SK-N-SH treated with all-trans-retinoic acid at 6 μM for 48 hours (cell line): ENCODE data around the gene NXN.
"Not testable (repeated sequence)": the region's sequence is repeated elsewhere in the genome, so short reads cannot be mapped to it uniquely, and the experiment has no call there.

Experiments
- ATAC-seq: fragments of 200-7000 bp; cut with Tn5 transposase; 3 replicates; pipeline ENCODE4 v1.9.1; 2020; ENCODE audit warnings: mild to moderate bottlenecking, moderate library complexity
- ARNTL ChIP-seq: fragments of 450-650 bp; formaldehyde crosslinking; IDR thresholded peaks from 2 replicates; pipeline ENCODE4 v1.5.0; 2020; ENCODE audit warnings: low read depth, mild to moderate bottlenecking, moderate library complexity, borderline replicate concordance
- BACH2 ChIP-seq: fragments of 250-450 bp; sonication (Bioruptor Pico); IDR thresholded peaks from 2 replicates; pipeline ENCODE4 v1.9.0; 2021; ENCODE audit warnings: mild to moderate bottlenecking, borderline replicate concordance
- CSDC2 ChIP-seq: fragments of 250-450 bp; sonication (Bioruptor Pico); IDR thresholded peaks from 2 replicates; pipeline ENCODE4 v1.5.0; 2020; ENCODE audit warnings: mild to moderate bottlenecking, moderate library complexity
- GLIS3 ChIP-seq: fragments of 250-450 bp; sonication (Bioruptor Pico); IDR thresholded peaks from 2 replicates; pipeline ENCODE4 v1.5.0; 2020; ENCODE audit warnings: mild to moderate bottlenecking, moderate library complexity
- ISL1 ChIP-seq: fragments of 250-450 bp; sonication (Bioruptor Pico); IDR thresholded peaks from 2 replicates; pipeline ENCODE4 v2.1.2; 2022; ENCODE audit warnings: mild to moderate bottlenecking, moderate library complexity
- OSR1 ChIP-seq: fragments of 250-450 bp; sonication (Bioruptor Pico); IDR thresholded peaks from 2 replicates; pipeline ENCODE4 v1.8.0; 2022; ENCODE audit warnings: moderate library complexity, mild to moderate bottlenecking, inconsistent platforms
- PPARA ChIP-seq: fragments of 250-450 bp; sonication (Bioruptor Pico); IDR thresholded peaks from 2 replicates; pipeline ENCODE4 v1.5.0; 2020; ENCODE audit warnings: mild to moderate bottlenecking, borderline replicate concordance
- RARB ChIP-seq: fragments of 250-450 bp; sonication (Bioruptor Pico); IDR thresholded peaks from 2 replicates; pipeline ENCODE4 v1.8.0; 2021; ENCODE audit warnings: mild to moderate bottlenecking, moderate library complexity
- TCF4 ChIP-seq: fragments of 250-450 bp; sonication (Bioruptor Pico); IDR thresholded peaks from 2 replicates; pipeline ENCODE4 v1.8.0; 2021; ENCODE audit warnings: mild to moderate bottlenecking, moderate library complexity, borderline replicate concordance
- TOX ChIP-seq: fragments of 250-450 bp; sonication (Bioruptor Pico); IDR thresholded peaks from 2 replicates; pipeline ENCODE4 v1.8.0; 2021; ENCODE audit warnings: mild to moderate bottlenecking, moderate library complexity, borderline replicate concordance
- ZC3H10 ChIP-seq: fragments of 250-450 bp; sonication (Bioruptor Pico); IDR thresholded peaks from 2 replicates; pipeline ENCODE4 v1.5.1; 2021; ENCODE audit warnings: mild to moderate bottlenecking, moderate library complexity
- ZFP3 ChIP-seq: fragments of 250-450 bp; sonication (Bioruptor Pico); IDR thresholded peaks from 2 replicates; pipeline ENCODE4 v1.5.0; 2020; ENCODE audit warnings: mild to moderate bottlenecking, moderate library complexity
- ZNF70 ChIP-seq: fragments of 450-650 bp; formaldehyde crosslinking; IDR thresholded peaks from 2 replicates; pipeline ENCODE4 v1.5.0; 2020; ENCODE audit warnings: mild to moderate bottlenecking, moderate library complexity
- ZNF8 ChIP-seq: fragments of 450-650 bp; formaldehyde crosslinking; IDR thresholded peaks from 2 replicates; pipeline ENCODE4 v1.5.0; 2020; ENCODE audit warnings: mild to moderate bottlenecking, moderate library complexity
- TF ChIP-seq, protein P1 (sequence below): fragments of 250-450 bp; sonication (Bioruptor Pico); IDR thresholded peaks from 2 replicates; pipeline ENCODE4 v1.8.0; 2021; ENCODE audit warnings: low read depth, mild to moderate bottlenecking, moderate library complexity, borderline replicate concordance
- TF ChIP-seq, protein P2 (sequence below): fragments of 250-450 bp; sonication (Bioruptor Pico); IDR thresholded peaks from 2 replicates; pipeline ENCODE4 v1.5.1; 2021; ENCODE audit warnings: mild to moderate bottlenecking, moderate library complexity
- TF ChIP-seq, protein P3 (sequence below): fragments of 250-450 bp; sonication (Bioruptor Pico); IDR thresholded peaks from 2 replicates; pipeline ENCODE4 v1.8.0; 2020; ENCODE audit warnings: mild to moderate bottlenecking, moderate library complexity, borderline replicate concordance
- TF ChIP-seq, protein P4 (sequence below): fragments of 250-450 bp; sonication (Bioruptor Pico); IDR thresholded peaks from 2 replicates; pipeline ENCODE4 v1.5.1; 2020; ENCODE audit warnings: low read depth, mild to moderate bottlenecking, moderate library complexity
- TF ChIP-seq, protein P5 (sequence below): fragments of 250-450 bp; sonication (Bioruptor Pico); IDR thresholded peaks from 2 replicates; pipeline ENCODE4 v1.5.0; 2020; ENCODE audit warnings: mild to moderate bottlenecking, moderate library complexity

NXN gene

DNA sequence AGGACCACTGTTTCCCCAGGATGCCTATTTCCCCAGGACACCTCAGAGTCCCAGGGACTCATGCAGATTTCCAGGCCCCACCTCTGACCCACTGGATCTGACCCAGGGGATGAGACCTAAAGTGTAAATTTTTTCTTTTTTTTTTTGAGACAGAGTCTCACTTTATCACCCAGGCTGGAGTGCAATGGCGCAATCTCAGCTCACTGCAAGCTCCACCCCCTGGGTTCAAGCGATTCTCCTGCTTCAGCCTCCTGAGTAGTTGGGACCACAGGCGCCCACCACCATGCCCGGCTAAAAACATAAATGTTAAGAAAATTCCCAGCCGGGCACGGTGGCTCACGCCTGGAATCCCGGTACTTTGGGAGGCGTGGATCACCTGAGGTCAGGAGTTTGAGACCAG is 126.7 kb downstream of the NXN start:
- not testable (repeated sequence) for ATAC-seq

DNA sequence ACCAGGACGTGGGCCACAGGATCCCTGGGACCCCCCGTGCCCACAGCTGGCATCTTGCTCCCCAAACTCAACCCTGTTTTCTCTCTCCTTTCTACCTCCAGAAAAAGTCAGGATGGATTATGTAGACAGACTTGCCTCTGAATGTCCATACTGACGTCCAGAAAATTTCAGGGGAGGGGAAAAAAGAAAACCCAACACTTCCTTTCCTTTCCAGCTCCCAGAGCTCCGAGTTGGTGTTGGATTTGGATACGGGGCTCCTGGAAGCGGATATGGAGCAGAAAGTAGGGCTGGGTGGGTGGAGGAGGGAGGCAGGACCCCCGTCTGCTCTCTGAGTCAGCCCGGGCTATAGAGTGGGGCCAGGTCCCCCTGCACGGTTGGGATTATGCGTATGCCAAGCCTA is 127.2 kb downstream of the NXN start:
- TF ChIP-seq, protein P1, sequence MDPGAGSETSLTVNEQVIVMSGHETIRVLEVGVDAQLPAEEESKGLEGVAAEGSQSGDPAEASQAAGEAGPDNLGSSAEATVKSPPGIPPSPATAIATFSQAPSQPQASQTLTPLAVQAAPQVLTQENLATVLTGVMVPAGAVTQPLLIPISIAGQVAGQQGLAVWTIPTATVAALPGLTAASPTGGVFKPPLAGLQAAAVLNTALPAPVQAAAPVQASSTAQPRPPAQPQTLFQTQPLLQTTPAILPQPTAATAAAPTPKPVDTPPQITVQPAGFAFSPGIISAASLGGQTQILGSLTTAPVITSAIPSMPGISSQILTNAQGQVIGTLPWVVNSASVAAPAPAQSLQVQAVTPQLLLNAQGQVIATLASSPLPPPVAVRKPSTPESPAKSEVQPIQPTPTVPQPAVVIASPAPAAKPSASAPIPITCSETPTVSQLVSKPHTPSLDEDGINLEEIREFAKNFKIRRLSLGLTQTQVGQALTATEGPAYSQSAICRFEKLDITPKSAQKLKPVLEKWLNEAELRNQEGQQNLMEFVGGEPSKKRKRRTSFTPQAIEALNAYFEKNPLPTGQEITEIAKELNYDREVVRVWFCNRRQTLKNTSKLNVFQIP (CRISPR knock-in tag), result no peak
- TF ChIP-seq TOX (CRISPR knock-in tag) (no peak), BACH2 (no peak), PPARA (CRISPR knock-in tag) (no peak), ZNF70 (CRISPR knock-in tag) (no peak), OSR1 (CRISPR knock-in tag) (no peak), ZC3H10 (no peak), ARNTL (CRISPR knock-in tag) (no peak), ZNF8 (CRISPR knock-in tag) (no peak), CSDC2 (CRISPR knock-in tag) (no peak), ZFP3 (CRISPR knock-in tag) (no peak)
- TF ChIP-seq, protein P2, sequence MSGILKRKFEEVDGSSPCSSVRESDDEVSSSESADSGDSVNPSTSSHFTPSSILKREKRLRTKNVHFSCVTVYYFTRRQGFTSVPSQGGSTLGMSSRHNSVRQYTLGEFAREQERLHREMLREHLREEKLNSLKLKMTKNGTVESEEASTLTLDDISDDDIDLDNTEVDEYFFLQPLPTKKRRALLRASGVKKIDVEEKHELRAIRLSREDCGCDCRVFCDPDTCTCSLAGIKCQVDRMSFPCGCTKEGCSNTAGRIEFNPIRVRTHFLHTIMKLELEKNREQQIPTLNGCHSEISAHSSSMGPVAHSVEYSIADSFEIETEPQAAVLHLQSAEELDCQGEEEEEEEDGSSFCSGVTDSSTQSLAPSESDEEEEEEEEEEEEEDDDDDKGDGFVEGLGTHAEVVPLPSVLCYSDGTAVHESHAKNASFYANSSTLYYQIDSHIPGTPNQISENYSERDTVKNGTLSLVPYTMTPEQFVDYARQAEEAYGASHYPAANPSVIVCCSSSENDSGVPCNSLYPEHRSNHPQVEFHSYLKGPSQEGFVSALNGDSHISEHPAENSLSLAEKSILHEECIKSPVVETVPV (CRISPR knock-in tag), result no peak
- TF ChIP-seq, protein P3, sequence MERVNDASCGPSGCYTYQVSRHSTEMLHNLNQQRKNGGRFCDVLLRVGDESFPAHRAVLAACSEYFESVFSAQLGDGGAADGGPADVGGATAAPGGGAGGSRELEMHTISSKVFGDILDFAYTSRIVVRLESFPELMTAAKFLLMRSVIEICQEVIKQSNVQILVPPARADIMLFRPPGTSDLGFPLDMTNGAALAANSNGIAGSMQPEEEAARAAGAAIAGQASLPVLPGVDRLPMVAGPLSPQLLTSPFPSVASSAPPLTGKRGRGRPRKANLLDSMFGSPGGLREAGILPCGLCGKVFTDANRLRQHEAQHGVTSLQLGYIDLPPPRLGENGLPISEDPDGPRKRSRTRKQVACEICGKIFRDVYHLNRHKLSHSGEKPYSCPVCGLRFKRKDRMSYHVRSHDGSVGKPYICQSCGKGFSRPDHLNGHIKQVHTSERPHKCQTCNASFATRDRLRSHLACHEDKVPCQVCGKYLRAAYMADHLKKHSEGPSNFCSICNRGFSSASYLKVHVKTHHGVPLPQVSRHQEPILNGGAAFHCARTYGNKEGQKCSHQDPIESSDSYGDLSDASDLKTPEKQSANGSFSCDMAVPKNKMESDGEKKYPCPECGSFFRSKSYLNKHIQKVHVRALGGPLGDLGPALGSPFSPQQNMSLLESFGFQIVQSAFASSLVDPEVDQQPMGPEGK (CRISPR knock-in tag), result no peak
- TF ChIP-seq, protein P4, sequence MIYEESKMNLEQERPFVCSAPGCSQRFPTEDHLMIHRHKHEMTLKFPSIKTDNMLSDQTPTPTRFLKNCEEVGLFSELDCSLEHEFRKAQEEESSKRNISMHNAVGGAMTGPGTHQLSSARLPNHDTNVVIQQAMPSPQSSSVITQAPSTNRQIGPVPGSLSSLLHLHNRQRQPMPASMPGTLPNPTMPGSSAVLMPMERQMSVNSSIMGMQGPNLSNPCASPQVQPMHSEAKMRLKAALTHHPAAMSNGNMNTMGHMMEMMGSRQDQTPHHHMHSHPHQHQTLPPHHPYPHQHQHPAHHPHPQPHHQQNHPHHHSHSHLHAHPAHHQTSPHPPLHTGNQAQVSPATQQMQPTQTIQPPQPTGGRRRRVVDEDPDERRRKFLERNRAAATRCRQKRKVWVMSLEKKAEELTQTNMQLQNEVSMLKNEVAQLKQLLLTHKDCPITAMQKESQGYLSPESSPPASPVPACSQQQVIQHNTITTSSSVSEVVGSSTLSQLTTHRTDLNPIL (CRISPR knock-in tag), result no peak
- no peak for ATAC-seq

DNA sequence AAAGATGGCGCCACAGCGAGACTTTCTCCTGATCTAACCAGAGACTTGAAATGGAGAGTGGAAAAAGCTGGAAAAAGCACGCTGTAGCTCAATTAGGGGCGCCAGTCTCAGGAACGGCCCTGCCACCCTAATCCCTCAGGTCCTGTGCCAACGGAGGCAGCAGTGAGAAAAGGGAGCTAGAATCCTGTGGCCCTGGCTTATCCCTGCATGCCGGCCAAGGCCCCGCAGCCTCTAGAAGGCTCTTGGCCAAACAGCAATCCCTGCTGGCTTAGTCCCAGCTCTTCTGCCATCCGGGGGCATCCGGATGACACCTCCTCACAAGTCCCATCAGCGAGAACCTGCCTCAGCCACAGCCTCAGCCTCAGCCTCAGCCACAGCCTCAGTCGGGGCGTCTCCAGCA is 127.7 kb downstream of the NXN start:
- ATAC-seq, result no peak
- no peak for TF ChIP-seq TCF4 (CRISPR knock-in tag)
- TF ChIP-seq, protein P2 (CRISPR knock-in tag), result no peak
- no peak for TF ChIP-seq ZFP3 (CRISPR knock-in tag)
- TF ChIP-seq RARB, result no peak
- TF ChIP-seq GLIS3 (CRISPR knock-in tag), result no peak
- TF ChIP-seq, protein P1 (CRISPR knock-in tag), result no peak
- no peak for TF ChIP-seq OSR1 (CRISPR knock-in tag)
- no peak for TF ChIP-seq TOX (CRISPR knock-in tag)
- TF ChIP-seq ISL1, result no peak
- TF ChIP-seq, protein P5, sequence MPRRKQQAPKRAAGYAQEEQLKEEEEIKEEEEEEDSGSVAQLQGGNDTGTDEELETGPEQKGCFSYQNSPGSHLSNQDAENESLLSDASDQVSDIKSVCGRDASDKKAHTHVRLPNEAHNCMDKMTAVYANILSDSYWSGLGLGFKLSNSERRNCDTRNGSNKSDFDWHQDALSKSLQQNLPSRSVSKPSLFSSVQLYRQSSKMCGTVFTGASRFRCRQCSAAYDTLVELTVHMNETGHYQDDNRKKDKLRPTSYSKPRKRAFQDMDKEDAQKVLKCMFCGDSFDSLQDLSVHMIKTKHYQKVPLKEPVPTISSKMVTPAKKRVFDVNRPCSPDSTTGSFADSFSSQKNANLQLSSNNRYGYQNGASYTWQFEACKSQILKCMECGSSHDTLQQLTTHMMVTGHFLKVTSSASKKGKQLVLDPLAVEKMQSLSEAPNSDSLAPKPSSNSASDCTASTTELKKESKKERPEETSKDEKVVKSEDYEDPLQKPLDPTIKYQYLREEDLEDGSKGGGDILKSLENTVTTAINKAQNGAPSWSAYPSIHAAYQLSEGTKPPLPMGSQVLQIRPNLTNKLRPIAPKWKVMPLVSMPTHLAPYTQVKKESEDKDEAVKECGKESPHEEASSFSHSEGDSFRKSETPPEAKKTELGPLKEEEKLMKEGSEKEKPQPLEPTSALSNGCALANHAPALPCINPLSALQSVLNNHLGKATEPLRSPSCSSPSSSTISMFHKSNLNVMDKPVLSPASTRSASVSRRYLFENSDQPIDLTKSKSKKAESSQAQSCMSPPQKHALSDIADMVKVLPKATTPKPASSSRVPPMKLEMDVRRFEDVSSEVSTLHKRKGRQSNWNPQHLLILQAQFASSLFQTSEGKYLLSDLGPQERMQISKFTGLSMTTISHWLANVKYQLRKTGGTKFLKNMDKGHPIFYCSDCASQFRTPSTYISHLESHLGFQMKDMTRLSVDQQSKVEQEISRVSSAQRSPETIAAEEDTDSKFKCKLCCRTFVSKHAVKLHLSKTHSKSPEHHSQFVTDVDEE (CRISPR knock-in tag), result no peak
- TF ChIP-seq ZC3H10, result no peak
- no peak for TF ChIP-seq BACH2
- TF ChIP-seq ZNF8 (CRISPR knock-in tag), result no peak
- TF ChIP-seq, all 23 proteins: peak for 0
